NB4 (cell line): Measurements from ENCODE around the gene OPCML.

ENCODE experiments used
- MYC ChIP-seq: IDR thresholded peaks from 2 replicates; pipeline ENCODE4 v1.6.1; 2011; ENCODE audit warnings: low read depth, low read length
- POLR2A ChIP-seq: IDR thresholded peaks from 2 replicates; pipeline ENCODE4 v1.6.1; 2011; ENCODE audit warnings: mild to moderate bottlenecking; ENCODE audit not compliant: insufficient read length; ENCODE audit errors: extremely low read depth
- TF ChIP-seq, protein P1 (sequence below): IDR thresholded peaks from one replicate; pipeline ENCODE4 v1.5.1; 2012; ENCODE audit warnings: low read depth, low read length
- TF ChIP-seq, protein P2 (sequence below): IDR thresholded peaks from 2 replicates; pipeline ENCODE4 v1.6.1; 2011; ENCODE audit warnings: low read depth, low read length

DNA sequence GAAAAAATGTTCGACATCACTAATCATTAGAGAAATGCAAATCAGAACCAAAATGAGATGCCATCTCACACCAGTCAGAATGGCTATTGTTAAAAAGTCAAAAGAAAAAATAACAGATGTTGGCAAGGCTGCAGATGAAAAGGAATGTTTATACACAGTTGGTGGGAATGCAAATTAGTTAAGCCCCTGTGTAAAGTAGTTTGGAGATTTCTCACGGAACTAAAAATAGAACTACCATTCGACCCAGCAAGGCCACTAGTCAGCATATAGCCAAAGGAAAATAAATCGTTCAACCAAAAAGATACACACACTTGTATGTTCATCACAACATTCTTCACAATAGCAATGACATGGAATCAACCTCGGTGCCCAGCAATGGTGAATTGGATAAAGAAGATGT is 503.2 kb downstream of the OPCML start:
- TF ChIP-seq, protein P1, sequence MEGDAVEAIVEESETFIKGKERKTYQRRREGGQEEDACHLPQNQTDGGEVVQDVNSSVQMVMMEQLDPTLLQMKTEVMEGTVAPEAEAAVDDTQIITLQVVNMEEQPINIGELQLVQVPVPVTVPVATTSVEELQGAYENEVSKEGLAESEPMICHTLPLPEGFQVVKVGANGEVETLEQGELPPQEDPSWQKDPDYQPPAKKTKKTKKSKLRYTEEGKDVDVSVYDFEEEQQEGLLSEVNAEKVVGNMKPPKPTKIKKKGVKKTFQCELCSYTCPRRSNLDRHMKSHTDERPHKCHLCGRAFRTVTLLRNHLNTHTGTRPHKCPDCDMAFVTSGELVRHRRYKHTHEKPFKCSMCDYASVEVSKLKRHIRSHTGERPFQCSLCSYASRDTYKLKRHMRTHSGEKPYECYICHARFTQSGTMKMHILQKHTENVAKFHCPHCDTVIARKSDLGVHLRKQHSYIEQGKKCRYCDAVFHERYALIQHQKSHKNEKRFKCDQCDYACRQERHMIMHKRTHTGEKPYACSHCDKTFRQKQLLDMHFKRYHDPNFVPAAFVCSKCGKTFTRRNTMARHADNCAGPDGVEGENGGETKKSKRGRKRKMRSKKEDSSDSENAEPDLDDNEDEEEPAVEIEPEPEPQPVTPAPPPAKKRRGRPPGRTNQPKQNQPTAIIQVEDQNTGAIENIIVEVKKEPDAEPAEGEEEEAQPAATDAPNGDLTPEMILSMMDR = no peak
- TF ChIP-seq, protein P2, sequence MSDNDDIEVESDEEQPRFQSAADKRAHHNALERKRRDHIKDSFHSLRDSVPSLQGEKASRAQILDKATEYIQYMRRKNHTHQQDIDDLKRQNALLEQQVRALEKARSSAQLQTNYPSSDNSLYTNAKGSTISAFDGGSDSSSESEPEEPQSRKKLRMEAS = no peak
- TF ChIP-seq POLR2A (no peak), MYC (no peak)
